NCI-H146 treated with DMSO at 0.1 percent for 48 hours (cell line): ENCODE data around the gene PLXNA2.

Experiments used
- DNase-seq: peaks from one replicate; lab custom pipeline; 2025; ENCODE audit not compliant: unreplicated experiment; lab: John Stamatoyannopoulos, UW

Gene PLXNA2

GRCh38 chr1:208242941-208243526 is 1.1 kb downstream of the PLXNA2 start:
- no peak for DNase-seq

DNA sequence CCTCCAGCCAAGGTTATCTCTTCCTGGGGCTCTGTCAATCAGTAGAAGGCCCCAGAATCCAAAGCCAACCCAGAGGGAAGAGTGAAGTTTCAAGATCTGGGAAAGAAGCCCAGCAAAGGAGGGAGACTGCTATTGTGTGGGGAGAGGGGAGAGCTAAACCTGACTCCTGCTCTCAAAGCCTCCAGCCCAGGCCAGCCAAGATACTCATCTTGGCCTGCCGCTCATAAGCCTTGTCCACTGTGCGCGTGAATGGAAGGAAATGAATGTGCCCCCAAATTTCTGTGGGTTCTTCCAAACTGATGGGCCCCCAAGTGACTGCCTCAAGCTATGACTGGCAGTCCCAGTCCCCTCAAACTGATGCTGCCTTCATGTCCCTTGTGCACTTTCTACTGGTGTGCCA is 2.0 kb downstream of the PLXNA2 start:
- DNase-seq = no peak

GRCh38 chr1:208241512-208241911 is 2.7 kb downstream of the PLXNA2 start:
- DNase-seq = no peak

- DNase-seq = no peak
Observed at GRCh38 chr1:208240662-208241355, 3.4 kb downstream of the PLXNA2 start.

- no peak for DNase-seq
Observed at GRCh38 chr1:208239473-208240381, 4.5 kb downstream of the PLXNA2 start.

GRCh38 chr1:208238710-208239472 is 5.3 kb downstream of the PLXNA2 start:
- peak; percentile 45 for DNase-seq

DNA sequence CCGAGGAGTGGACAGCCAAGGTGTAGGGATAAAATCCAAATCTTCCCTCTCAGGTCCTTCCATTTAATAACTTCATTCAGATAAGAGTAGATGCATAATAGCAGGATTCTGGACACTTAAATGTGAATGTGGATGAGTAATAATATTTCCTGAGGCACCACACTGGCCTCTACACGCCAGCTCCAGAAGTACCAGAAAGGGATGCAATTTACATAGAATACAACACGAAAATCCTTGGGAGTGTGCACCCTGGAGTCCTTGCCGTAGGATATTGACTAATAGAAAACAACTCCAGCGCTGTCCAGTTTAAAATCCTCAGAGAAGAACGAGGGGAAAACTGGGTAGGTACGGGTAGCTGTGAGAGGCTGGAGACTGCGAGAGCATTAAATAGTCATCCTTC is 6.9 kb downstream of the PLXNA2 start:
- DNase-seq = no peak

DNA sequence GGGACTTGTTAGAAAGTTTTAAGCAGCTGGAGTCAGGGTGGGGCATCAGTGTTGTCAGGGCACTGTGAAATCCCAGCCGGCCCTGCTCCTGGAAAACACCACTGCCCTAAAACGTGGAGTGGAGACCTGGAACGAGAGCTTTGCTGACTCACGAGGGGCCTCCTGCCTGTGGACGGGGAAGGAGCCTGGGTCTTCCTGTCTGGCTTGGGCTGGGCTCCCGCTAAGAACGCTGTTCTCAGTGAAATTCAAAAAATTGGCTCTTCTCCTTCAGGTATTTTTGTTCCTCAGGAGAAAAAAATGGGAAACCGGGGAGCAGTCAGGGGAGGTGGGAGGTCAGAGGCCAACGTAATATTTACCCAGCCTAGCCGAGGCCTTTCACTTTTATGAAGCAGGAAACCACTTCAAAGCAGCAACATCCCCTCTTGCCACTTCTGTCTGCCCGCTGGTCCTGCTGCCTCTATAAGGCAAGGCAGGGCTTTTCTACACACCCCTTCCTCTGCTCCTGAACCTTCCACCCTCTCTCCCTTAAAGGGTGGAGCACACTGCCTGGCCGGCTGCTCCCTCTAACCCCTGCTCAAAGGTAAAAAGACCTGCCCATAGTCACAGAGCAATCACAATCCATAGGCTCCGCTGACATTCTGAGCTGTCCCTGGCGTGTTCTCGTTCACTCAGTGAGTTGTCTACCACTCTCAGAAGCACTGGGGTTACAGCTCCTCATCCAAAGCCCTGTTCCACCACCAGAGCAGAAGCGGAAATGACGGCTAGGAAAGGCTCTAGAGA is 8.0 kb downstream of the PLXNA2 start:
- DNase-seq = no peak

DNA sequence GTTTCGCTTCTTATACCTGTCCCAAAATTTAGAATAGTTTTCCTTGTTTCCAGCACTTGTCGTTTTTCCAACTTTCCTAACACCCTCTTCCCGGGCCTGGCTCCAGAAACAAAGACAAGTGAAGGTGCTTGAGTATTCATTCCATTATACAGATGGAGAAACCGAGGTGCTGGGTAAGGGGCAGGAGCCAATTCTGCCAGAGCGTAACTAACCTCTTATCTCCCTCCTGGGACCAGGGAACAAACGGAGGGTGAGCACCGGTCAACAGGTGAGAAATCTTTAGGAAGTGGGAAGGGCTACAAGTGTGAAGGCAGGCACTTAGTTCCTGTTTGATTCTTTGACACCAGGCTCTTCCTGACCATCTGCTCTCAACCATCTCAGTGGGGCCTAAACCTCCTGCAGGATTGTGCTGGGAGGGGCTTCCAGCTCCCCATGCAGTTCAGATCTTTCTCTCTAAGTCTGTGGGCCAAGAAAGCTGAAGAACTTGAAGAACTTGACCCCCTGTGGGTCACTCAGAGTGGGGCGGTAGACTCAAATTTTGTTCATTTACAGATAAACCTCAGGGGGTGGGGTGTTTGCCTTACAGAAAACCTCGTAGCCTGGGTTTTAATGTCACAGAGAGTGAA is 8.7 kb downstream of the PLXNA2 start:
- no peak for DNase-seq

DNA sequence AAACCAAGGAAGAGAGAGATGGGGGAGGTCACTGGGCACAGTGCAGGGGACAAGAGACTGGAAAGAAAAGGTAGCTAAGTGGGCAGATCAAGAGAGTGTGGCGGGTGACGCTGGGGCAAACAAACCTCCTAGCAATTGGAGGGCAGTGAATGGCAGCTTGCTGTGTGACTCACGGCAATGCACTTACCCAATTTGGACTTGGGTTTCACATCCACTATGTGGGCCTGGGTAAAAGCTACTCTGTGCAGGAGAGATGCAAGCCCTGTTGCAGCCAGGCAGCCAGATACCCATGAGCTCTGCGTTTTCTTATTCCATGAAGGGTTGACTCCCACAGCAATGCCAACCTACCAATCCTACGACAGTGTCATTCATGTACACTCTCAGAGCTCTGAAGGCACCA is 9.5 kb downstream of the PLXNA2 start:
- DNase-seq = no peak

- DNase-seq = no peak
Observed at GRCh38 chr1:208233978-208234377, 10.2 kb downstream of the PLXNA2 start.

GRCh38 chr1:208233546-208233945 is 10.6 kb downstream of the PLXNA2 start:
- peak; percentile 97 for DNase-seq

DNA sequence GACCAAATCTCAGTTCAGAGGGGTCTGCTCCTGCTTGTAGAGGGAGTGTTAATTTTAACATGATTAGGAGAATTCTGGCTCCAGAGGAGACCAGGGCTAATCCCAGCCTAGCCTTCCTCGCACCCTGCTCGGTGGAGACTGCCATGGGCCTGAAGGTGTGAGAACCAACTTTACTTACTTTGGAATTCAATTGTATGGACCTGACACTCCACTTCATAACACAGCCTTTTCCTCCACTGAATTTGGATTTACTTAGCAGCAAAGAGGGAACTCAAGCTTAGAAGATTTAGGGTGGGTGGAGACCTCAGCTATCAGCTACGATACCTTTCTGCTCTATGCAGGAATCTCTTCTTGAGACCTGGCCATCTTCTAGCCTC is 11.5 kb downstream of the PLXNA2 start:
- no peak for DNase-seq

- DNase-seq = peak; percentile 73
Observed at GRCh38 chr1:208231881-208232661, 12.1 kb downstream of the PLXNA2 start.

DNA sequence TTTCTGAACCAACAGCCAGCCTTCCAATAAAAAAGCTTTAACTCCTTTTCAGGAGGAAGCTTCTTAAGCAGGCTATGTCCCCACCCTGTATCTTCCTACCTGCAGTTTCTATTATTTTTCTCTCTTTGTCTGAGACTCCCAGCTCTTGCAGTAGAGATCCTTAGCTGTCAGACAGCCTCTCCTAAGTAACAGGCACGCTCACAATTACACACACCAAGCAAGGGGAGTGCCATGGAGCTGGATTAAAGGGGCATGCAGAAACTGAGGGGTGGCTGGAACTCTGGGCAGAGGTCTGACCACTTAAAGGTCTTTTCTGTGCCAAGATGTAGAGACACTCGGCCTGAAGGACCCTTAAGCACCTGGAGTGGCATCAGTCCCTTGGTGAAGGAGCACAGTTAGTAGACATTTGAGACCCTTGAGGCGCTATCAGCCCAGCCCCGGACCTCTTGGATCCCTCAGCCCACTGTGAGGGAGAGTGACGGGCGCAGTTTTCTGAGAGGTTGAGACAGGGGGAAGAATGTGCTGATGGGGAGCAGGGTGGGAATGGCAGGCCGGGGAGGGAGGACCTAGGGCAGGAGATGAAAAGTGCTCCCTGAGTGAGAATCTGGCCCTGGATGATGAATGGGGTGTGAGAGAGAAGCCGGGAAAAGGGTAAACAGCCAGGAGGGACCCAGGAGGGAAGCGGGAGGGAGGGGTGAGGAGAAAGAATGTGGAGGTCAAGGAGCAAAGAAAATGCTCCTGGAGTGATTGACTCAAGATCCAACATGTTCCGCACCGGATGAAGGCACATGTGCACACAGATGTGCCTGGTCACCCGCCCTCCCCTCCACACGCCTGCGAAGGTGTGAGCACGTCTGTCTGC is 13.3 kb downstream of the PLXNA2 start:
- DNase-seq = no peak

DNA sequence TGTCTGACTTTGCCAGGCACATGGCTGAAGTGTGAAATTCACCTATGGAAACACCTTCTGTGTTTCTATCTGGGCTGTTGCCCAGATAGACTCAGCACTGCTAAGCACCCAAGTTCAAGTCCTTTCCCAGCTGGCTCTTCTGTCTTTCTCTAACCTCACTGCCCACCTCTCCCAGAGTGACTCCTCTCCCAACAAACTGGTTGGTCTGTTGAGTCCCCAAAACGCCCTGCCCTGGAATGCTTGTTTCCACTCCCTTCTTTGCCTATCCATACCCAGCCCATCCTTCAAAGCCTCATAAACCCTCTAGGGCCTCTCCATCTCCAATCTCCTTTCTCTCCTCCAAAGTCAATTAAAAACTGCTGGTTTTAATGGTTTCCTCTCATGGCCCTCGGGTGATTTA is 15.6 kb downstream of the PLXNA2 start:
- no peak for DNase-seq

DNA sequence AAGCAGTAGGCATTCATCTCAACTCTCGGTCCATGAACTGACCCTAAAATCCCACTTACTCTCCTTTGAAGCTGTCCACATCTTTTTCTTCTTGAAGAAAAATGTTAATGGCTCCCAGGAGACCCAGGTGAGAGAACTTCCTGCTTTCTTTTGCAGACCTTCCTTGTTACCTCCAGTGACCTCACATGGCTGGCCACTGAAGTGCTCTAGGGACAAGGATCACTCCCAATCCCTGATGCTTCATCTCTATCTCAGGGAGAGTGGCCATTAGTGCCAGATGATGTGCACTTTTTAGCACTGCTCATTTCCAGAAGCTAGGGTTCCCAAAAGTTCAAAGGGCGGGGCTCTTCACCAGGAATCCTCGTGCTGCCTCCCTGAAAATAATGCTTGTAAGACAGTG is 16.2 kb downstream of the PLXNA2 start:
- DNase-seq = no peak

DNA sequence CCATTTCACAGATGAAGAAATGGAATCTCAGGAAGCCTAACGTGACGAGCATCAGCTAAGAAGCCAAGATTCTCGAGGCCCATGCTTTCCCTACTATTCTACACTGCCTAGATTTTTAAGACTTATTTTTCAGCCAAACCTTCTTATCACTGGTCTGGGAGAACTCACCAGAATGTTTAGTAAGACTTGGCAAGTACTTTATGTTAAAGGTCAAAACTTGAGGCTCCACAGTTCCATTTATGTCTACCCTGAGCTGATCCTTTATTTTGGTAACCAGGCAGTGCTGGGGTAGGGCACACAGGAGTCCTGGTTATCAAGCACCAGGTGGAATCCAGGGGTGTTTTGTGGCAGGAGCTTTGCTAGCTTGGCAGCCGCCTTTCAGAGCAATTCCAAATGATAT is 16.8 kb downstream of the PLXNA2 start:
- no peak for DNase-seq
